K562 (cell line): ENCODE data around the gene NTSR1. TPM values are rescaled to one million over a fixed set of nuclear protein-coding genes. Genes with fewer than 3 reads are reported as not detected.

Experiments used
- ATAC-seq: fragments of 200-7000 bp; cut with Tn5 transposase; 3 replicates; pipeline ENCODE4 v1.9.1; 2020; ENCODE audit warnings: moderate library complexity
- BruUV-seq: library from RNA; stranded (reverse); fragments of 400-500 nt; replicated peaks from 2 replicates; lab custom pipeline; 2021; lab: Mats Ljungman, UMichigan
- CTCF ChIA-PET: fragments of 300-600 bp; formaldehyde crosslinking; extraction: SDS; loops from one replicate; lab custom pipeline; 2021; ENCODE audit warnings: low intra/inter-chr PET ratio; lab: Yijun Ruan, JAX
- POLR2A ChIA-PET: fragments of 300-600, 350-650 bp; sonication (Branson Sonifier 250); formaldehyde crosslinking; extraction: SDS; loops from one replicate; lab custom pipeline; 2021; ENCODE audit warnings: antibody characterized with exemption, inconsistent platforms; lab: Yijun Ruan, JAX
- DNase-seq, 4 experiments: peaks; one replicate each; pipeline versions ENCODE4 v3.0.0 to v3.0.0-alpha.2; 2011 to 2018; ENCODE audit warnings: low spot score in 3 of 4, mixed read lengths in 3 of 4; ENCODE audit errors: extremely low read depth in 1 of 4
- FAIRE-seq: peaks from 2 replicates; lab custom pipeline; 2011; peaks lifted over from hg19 to GRCh38; lab: Jason Lieb, UNC
- H2AFZ ChIP-seq: 2 replicates; pipeline ENCODE4 v1.6.0; 2011; ENCODE audit warnings: low read depth, low read length, control low read depth, inconsistent platforms
- H3K27ac ChIP-seq: fragments of 200-600 bp; 3 replicates; pipeline ENCODE4 v1.8.0; 2011; ENCODE audit warnings: low read depth, mild to moderate bottlenecking, control low read depth, inconsistent platforms, low read length, moderate library complexity, mixed read lengths; ENCODE audit errors: extremely low read depth
- H3K27me3 ChIP-seq, 2 experiments: fragments of 300-600 bp in 1 of 2; 2 replicates in 1 of 2; 3 replicates in 1 of 2; pipeline versions ENCODE4 v1.6.0 to v1.8.0; 2011; ENCODE audit warnings: inconsistent platforms in 2 of 2, low read length in 2 of 2, mild to moderate bottlenecking in 1 of 2, mixed read lengths in 1 of 2, moderate library complexity in 1 of 2; ENCODE audit not compliant: control insufficient read depth in 2 of 2, insufficient read depth in 2 of 2
- H3K36me3 ChIP-seq: fragments of 300-600 bp; 3 replicates; pipeline ENCODE4 v1.8.0; 2011; ENCODE audit warnings: mild to moderate bottlenecking, low read length, inconsistent platforms; ENCODE audit not compliant: control insufficient read depth, insufficient read depth
- H3K4me1 ChIP-seq, 2 experiments: fragments of 200-600 bp in 1 of 2; replicated peaks in 1 of 2; 2 replicates in 1 of 2; 3 replicates in 1 of 2; pipeline versions ENCODE4 v1.5.1 to v1.8.0; 2011; ENCODE audit warnings: inconsistent platforms in 2 of 2, low read length in 2 of 2, mild to moderate bottlenecking in 1 of 2, mixed read lengths in 1 of 2, moderate library complexity in 1 of 2; ENCODE audit not compliant: control insufficient read depth in 2 of 2, insufficient read depth in 2 of 2
- H3K4me2 ChIP-seq: 2 replicates; pipeline ENCODE4 v1.6.1; 2011; ENCODE audit warnings: low read length, control low read depth, inconsistent platforms, mixed read lengths; ENCODE audit not compliant: insufficient read depth
- H3K4me3 ChIP-seq: fragments of 200-600 bp; sonication (generic), shearing (Covaris generic); 2 replicates; pipeline ENCODE4 v1.5.1; 2016; ENCODE audit warnings: control low read depth, inconsistent platforms
- H3K79me2 ChIP-seq: fragments of 200-600 bp; 3 replicates; pipeline ENCODE4 v1.8.0; 2011; ENCODE audit warnings: low read length, inconsistent platforms; ENCODE audit not compliant: control insufficient read depth, insufficient read depth
- H3K9ac ChIP-seq, 2 experiments: 2 replicates each; pipeline versions ENCODE4 v1.6.0 to v1.6.1; 2011; ENCODE audit warnings: low read depth in 2 of 2, low read length in 2 of 2, control low read depth in 1 of 2, inconsistent platforms in 1 of 2, mild to moderate bottlenecking in 1 of 2, mixed read lengths in 1 of 2; ENCODE audit not compliant: insufficient read depth in 1 of 2
- H3K9me1 ChIP-seq: one replicate; pipeline ENCODE4 v1.6.0; 2011; ENCODE audit warnings: inconsistent platforms, mild to moderate bottlenecking, low read length, moderate library complexity; ENCODE audit not compliant: control insufficient read depth, insufficient read depth
- H3K9me3 ChIP-seq: replicated peaks from 2 replicates; pipeline ENCODE4 v1.5.1; 2011; ENCODE audit warnings: low read depth, low read length, inconsistent platforms; ENCODE audit not compliant: control insufficient read depth, insufficient read depth
- H4K20me1 ChIP-seq: replicated peaks from 2 replicates; pipeline ENCODE4 v1.6.1; 2011; ENCODE audit warnings: low read length, inconsistent platforms, mixed read lengths; ENCODE audit not compliant: control insufficient read depth, insufficient read depth
- CC2D1A ChIP-seq: fragments of 450-650 bp; IDR thresholded peaks from 2 replicates; pipeline ENCODE4 v1.6.1; 2017; ENCODE audit warnings: mild to moderate bottlenecking
- CCAR2 ChIP-seq: fragments of 200-400 bp; formaldehyde crosslinking; IDR thresholded peaks from 2 replicates; pipeline ENCODE4 v1.6.1; 2017; ENCODE audit warnings: mild to moderate bottlenecking, low read depth, low read length
- CGGBP1 ChIP-seq: fragments of 250-450 bp; sonication (Bioruptor Pico); IDR thresholded peaks from 2 replicates; pipeline ENCODE4 v1.9.0; 2021; ENCODE audit warnings: mild to moderate bottlenecking
- CHD4 ChIP-seq: fragments of 200-600 bp; sonication (generic); IDR thresholded peaks from 3 replicates; pipeline ENCODE4 v1.6.1; 2012; ENCODE audit warnings: low read depth, mild to moderate bottlenecking, mixed read lengths, low read length, inconsistent platforms; ENCODE audit not compliant: insufficient read depth, insufficient replicate concordance, poor library complexity, severe bottlenecking
- ETV5 ChIP-seq: sonication (generic); formaldehyde crosslinking; IDR thresholded peaks from 2 replicates; pipeline ENCODE4 v1.4.0; 2020; ENCODE audit warnings: low read depth, mild to moderate bottlenecking, missing genetic modification reagents
- HDAC1 ChIP-seq, 2 experiments: fragments of 450-650 bp; IDR thresholded peaks; 2 replicates each; pipeline ENCODE4 v1.6.1; 2016 to 2017; ENCODE audit warnings: inconsistent platforms in 1 of 2, mild to moderate bottlenecking in 1 of 2, moderate library complexity in 1 of 2
- ILF3 ChIP-seq: fragments of 450-650 bp; IDR thresholded peaks from 2 replicates; pipeline ENCODE4 v1.6.1; 2018; ENCODE audit warnings: antibody characterized with exemption, mild to moderate bottlenecking, moderate library complexity, borderline replicate concordance
- NCOA6 ChIP-seq: fragments of 450-650 bp; IDR thresholded peaks from 2 replicates; pipeline ENCODE4 v1.6.1; 2017; ENCODE audit warnings: mild to moderate bottlenecking
- PCBP1 ChIP-seq: fragments of 200-400 bp; formaldehyde crosslinking; IDR thresholded peaks from 2 replicates; pipeline ENCODE4 v1.6.1; 2018; ENCODE audit warnings: mild to moderate bottlenecking, low read depth, low read length; ENCODE audit not compliant: poor library complexity, severe bottlenecking
- RCOR1 ChIP-seq, 2 experiments: IDR thresholded peaks; 2 replicates each; pipeline ENCODE4 v1.6.1; 2012; ENCODE audit warnings: low read depth in 2 of 2, low read length in 2 of 2, borderline replicate concordance in 1 of 2, improper control_type of control experiment in 1 of 2
- RFX7 ChIP-seq: fragments of 250-450 bp; sonication (Bioruptor Pico); IDR thresholded peaks from 2 replicates; pipeline ENCODE4 v1.5.1; 2021; ENCODE audit warnings: mild to moderate bottlenecking
- SETDB1 ChIP-seq: IDR thresholded peaks from one replicate; pipeline ENCODE4 v1.6.1; 2012; ENCODE audit warnings: low read length, control low read depth, inconsistent platforms
- SMAD2 ChIP-seq: fragments of 150-350 bp; IDR thresholded peaks from 2 replicates; pipeline ENCODE4 v1.6.1; 2014; ENCODE audit warnings: low read depth, mild to moderate bottlenecking, low read length
- TEAD1 ChIP-seq, 2 experiments: fragments of 450-650 bp in 1 of 2; sonication (generic) in 1 of 2; formaldehyde crosslinking; IDR thresholded peaks; 2 replicates each; pipeline versions ENCODE4 v1.4.0 to v1.8.0; 2020 to 2022; ENCODE audit warnings: mild to moderate bottlenecking in 2 of 2, missing genetic modification reagents in 1 of 2
- TRIM24 ChIP-seq, 2 experiments: fragments of 450-650 bp; IDR thresholded peaks; 2 replicates each; pipeline ENCODE4 v1.6.1; 2016
- TSHZ1 ChIP-seq: fragments of 250-450 bp; sonication (Bioruptor Pico); IDR thresholded peaks from 2 replicates; pipeline ENCODE4 v1.4.0; 2020; ENCODE audit warnings: mild to moderate bottlenecking, moderate library complexity
- ZBED1 ChIP-seq: IDR thresholded peaks from 2 replicates; pipeline ENCODE4 v1.6.1; 2014
- WGBS: fragments of 100-300 bp; shearing (Covaris generic); methylation state at CpG from one replicate; pipeline ENCODE4 v1.1.6; 2016; ENCODE audit warnings: low coverage, mixed read lengths; ENCODE audit not compliant: insufficient coverage; ENCODE audit errors: missing lambda C conversion rate; 5-methylcytosine and 5-hydroxymethylcytosine counted together
- in situ Hi-C: fragments of 300-500 bp; cut with MboI; formaldehyde crosslinking; loops from 4 replicates; pipeline ENCODE4 v1.15.0; 2018; ENCODE audit warnings: inconsistent platforms, mixed read lengths
- intact Hi-C: fragments of 100-400 bp; cut with micrococcal nuclease; formaldehyde crosslinking; loops from 2 replicates; pipeline ENCODE4 v1.14.2; 2022
- polyA plus RNA-seq, 8 experiments: library from polyadenylated mRNA; depleted of rRNA in 4 of 8; stranded (reverse) in 5 of 8; unstranded in 3 of 8; fragments of >200 nt; fragmentation: Nextera tagmentation in 2 of 8; fragmentation: Illumina TruSeq in 1 of 8; extraction: Ambion mirVana in 2 of 8; extraction: Trizol in 1 of 8; gene quantifications; 2 replicates each; pipeline versions ENCODE4 v1.2.1 to v1.2.3, GENCODE V29; 2011 to 2014; ENCODE audit warnings: inconsistent platforms in 1 of 8, missing spikeins in 1 of 8
- total RNA-seq, 7 experiments: library from RNA; depleted of rRNA in 6 of 7; stranded (reverse); fragments of >200 nt in 6 of 7; fragmentation: Illumina TruSeq in 2 of 7; extraction: Trizol in 2 of 7; gene quantifications; 2 replicates each; pipeline versions ENCODE4 v1.2.1 to v1.2.3, GENCODE V29; 2011 to 2021; ENCODE audit warnings: low replicate concordance in 1 of 7
- TF ChIP-seq, protein P1 (sequence below), 2 experiments: fragments of 450-650 bp in 1 of 2; IDR thresholded peaks; 2 replicates each; pipeline ENCODE4 v1.6.1; 2011 to 2017; ENCODE audit warnings: low read depth in 2 of 2, antibody characterized with exemption in 1 of 2, borderline replicate concordance in 1 of 2, low read length in 1 of 2, mild to moderate bottlenecking in 1 of 2, mixed read lengths in 1 of 2; ENCODE audit not compliant: control insufficient read depth in 1 of 2

Gene NTSR1
- total and polyA plus RNA-seq, 9 of the 15 experiments (the other 6 are each of a cell fraction or from before 2014, with no cell fraction given), result 0.04 to 0.40 (median 0.13) TPM; not detected in 3

GRCh38 chr20:62765021-62765420, 56.4 kb downstream of the NTSR1 start:
- H3K4me2 ChIP-seq, result no peak overlapping the region
- POLR2A ChIA-PET, result no interaction called here
- FAIRE-seq (no peak), ATAC-seq (no peak), DNase-seq (no peak)
- in situ Hi-C loops (no loop called here), intact Hi-C loops (no loop called here)
- H3K9me1 ChIP-seq, result peaks cover 4% of the 10 kb centered on the region
- H3K27me3 ChIP-seq, result peaks cover 0 to 18% of the 10 kb centered on the region in 2 experiments; a peak in 3 of 5 replicates
- H3K9me3 ChIP-seq, result no peaks in the 10 kb centered on the region
- no peak overlapping the region; a peak in 1 of 4 replicates for H3K9ac ChIP-seq
- CTCF ChIA-PET, result no interaction called here
- BruUV-seq, result no TSS peak
- H3K4me3 ChIP-seq, result no peak overlapping the region
- peaks cover 16% of the 10 kb centered on the region for H4K20me1 ChIP-seq
- H2AFZ ChIP-seq, result no peak overlapping the region
- H3K27ac ChIP-seq, result no peak overlapping the region
- peaks cover 0 to 46% of the 10 kb centered on the region in 2 experiments; a peak in 4 of 5 replicates for H3K4me1 ChIP-seq
- WGBS, result 14% methylated on average over 5 of the region's 6 CpGs
- H3K36me3 ChIP-seq, result no peaks in the 10 kb centered on the region
- no peaks in the 10 kb centered on the region for H3K79me2 ChIP-seq
- TF ChIP-seq TRIM24 (IDR thresholded peaks at IDR 0.05), result no peak
- no peak for TF ChIP-seq SETDB1
- TF ChIP-seq CGGBP1, result no peak
- no peak for TF ChIP-seq PCBP1
- TF ChIP-seq NCOA6, result no peak
- TF ChIP-seq ETV5 (CRISPR knock-in tag), result no peak
- TF ChIP-seq, protein P1, sequence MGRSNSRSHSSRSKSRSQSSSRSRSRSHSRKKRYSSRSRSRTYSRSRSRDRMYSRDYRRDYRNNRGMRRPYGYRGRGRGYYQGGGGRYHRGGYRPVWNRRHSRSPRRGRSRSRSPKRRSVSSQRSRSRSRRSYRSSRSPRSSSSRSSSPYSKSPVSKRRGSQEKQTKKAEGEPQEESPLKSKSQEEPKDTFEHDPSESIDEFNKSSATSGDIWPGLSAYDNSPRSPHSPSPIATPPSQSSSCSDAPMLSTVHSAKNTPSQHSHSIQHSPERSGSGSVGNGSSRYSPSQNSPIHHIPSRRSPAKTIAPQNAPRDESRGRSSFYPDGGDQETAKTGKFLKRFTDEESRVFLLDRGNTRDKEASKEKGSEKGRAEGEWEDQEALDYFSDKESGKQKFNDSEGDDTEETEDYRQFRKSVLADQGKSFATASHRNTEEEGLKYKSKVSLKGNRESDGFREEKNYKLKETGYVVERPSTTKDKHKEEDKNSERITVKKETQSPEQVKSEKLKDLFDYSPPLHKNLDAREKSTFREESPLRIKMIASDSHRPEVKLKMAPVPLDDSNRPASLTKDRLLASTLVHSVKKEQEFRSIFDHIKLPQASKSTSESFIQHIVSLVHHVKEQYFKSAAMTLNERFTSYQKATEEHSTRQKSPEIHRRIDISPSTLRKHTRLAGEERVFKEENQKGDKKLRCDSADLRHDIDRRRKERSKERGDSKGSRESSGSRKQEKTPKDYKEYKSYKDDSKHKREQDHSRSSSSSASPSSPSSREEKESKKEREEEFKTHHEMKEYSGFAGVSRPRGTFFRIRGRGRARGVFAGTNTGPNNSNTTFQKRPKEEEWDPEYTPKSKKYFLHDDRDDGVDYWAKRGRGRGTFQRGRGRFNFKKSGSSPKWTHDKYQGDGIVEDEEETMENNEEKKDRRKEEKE (IDR thresholded peaks at IDR 0.05; ENCODE audit: borderline replicate concordance in 1 of 2, control insufficient read depth in 1 of 2, low read depth in 2 of 2, low read length in 1 of 2), result no peak
- no peak for TF ChIP-seq RCOR1 (IDR thresholded peaks at IDR 0.05; ENCODE audit: borderline replicate concordance in 1 of 2, low read depth in 2 of 2, low read length in 2 of 2)
- TF ChIP-seq RFX7 (CRISPR knock-in tag), result no peak
- no peak for TF ChIP-seq CCAR2
- TF ChIP-seq CHD4, result no peak
- no peak for TF ChIP-seq ZBED1
- no peak for TF ChIP-seq CC2D1A
- TF ChIP-seq HDAC1 (IDR thresholded peaks at IDR 0.05), result no peak
- TF ChIP-seq TEAD1 (CRISPR knock-in tag; IDR thresholded peaks at IDR 0.05), result no peak
- no peak for TF ChIP-seq TSHZ1 (CRISPR knock-in tag)
- TF ChIP-seq SMAD2, result no peak
- no peak for TF ChIP-seq ILF3
